Peyer's patch (tissue), 4 donors: Measurements from ENCODE around the gene AMFR.

ENCODE experiments used
- POLR2A ChIP-seq, 2 donors: fragments of 450-650 bp; IDR thresholded peaks; one replicate each; pipeline ENCODE4 v1.5.1; 2017; ENCODE audit warnings: antibody characterized with exemption in 2 of 2, mild to moderate bottlenecking in 2 of 2, moderate library complexity in 2 of 2
- TF ChIP-seq, protein P1 (sequence below), 6 experiments: fragments of 450-650 bp in 4 of 6; fragments of 200-600 bp in 2 of 6; sonication (generic) in 1 of 6; IDR thresholded peaks; one replicate each; pipeline ENCODE4 v1.5.1; 2017 to 2019; ENCODE audit warnings: antibody characterized with exemption in 6 of 6, mild to moderate bottlenecking in 3 of 6, moderate library complexity in 1 of 6

DNA sequence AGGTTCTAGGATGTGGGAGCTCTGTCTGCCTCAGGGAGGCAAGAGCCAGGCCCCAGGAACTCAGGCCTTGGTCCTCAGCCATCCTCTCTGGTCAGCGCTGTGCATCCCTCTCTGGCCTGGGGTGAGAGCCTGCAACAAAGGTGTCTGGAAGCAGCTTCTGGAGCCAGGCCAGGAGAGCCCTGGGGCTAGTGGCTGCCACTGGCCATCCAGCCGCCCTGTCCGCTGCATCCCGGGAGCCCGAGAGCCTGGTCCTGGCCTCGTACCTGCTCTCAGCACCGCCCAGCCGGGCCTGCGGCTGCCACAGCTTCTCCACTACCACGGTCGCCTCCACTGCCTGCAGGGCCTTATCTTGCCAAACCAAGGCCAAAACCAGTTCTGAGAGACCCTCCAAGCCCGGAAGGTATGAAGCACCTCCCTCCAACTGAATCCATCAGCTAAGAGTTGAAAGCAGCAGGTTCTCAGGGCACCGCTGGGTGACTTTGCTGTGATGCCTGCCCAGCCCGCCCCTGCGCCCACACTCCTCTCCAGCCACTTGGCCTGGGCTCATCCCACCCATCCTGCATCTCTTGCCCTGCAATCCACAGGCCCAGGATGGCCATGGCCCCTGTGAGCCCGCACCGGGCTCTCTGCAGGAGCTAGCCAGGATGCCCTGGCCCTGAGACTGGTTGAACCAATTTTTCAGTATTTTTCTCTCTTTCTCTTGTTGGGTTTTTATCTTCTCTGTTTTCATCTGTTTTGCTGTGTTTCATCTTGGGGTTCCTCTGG, 85.7 kb downstream of the AMFR start:
- no peak for TF ChIP-seq POLR2A (IDR thresholded peaks at IDR 0.05)
- TF ChIP-seq, protein P1, sequence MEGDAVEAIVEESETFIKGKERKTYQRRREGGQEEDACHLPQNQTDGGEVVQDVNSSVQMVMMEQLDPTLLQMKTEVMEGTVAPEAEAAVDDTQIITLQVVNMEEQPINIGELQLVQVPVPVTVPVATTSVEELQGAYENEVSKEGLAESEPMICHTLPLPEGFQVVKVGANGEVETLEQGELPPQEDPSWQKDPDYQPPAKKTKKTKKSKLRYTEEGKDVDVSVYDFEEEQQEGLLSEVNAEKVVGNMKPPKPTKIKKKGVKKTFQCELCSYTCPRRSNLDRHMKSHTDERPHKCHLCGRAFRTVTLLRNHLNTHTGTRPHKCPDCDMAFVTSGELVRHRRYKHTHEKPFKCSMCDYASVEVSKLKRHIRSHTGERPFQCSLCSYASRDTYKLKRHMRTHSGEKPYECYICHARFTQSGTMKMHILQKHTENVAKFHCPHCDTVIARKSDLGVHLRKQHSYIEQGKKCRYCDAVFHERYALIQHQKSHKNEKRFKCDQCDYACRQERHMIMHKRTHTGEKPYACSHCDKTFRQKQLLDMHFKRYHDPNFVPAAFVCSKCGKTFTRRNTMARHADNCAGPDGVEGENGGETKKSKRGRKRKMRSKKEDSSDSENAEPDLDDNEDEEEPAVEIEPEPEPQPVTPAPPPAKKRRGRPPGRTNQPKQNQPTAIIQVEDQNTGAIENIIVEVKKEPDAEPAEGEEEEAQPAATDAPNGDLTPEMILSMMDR (IDR thresholded peaks at IDR 0.05) = no peak
